ENCODE measurements around the gene MSH2. TPM values are rescaled to one million over a fixed set of nuclear protein-coding genes. Genes with fewer than 3 reads are reported as not detected.
"Not testable (repeated sequence)": the region's sequence is repeated elsewhere in the genome, so short reads cannot be mapped to it uniquely, and the experiment has no call there.

Gene MSH2
- total RNA-seq, 2 donors from 2014 or later: 126 to 135 TPM

DNA sequence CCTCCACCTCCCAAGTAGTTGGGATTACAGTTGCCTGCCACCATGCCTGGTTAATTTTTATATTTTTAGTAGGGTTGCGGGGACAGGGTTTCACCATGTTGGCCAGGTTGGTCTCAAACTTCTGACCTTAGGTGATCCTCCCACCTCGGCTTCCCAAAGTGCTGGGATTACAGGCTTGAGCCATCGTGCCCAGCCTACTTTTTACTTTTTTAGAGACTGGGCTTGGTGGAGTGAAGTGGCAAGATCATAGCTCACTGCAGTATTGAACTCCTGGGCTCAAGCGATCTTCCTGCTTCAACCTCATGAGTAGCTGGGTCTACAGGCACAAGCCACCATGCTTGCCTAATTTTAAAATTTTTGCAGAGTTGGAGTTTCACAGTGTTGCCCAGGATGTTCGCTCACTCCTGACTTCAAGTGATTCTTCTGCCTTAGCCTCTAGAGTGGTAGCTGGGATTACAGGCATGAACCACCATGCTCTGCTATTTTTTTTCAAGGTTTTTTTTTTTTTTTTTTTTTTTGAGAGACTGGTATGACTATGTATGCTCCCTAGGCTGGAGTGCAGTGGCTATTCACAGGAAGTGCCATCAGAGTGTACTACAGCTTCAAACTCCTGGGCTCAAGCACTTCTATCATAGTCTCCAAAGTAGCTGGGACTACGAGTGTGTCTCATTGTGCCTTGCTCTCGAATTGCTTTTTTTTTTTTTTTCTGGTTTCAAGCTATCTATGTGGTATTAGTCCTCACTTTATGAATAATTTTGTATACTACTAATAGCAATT lies 11.9 kb downstream of the MSH2 start:
- Histone ChIP-seq H3K9ac (ENCODE audit: extremely low read depth, low read length, poor library complexity, severe bottlenecking) (no peak overlapping the region), H3K4me3 (ENCODE audit: low read length) (no peak overlapping the region), H3K9me3 (ENCODE audit: control insufficient read depth, low read length) (no peaks in the 10 kb centered on the region), H3K4me1 (ENCODE audit: control insufficient read depth, insufficient read depth, low read length) (no peaks in the 10 kb centered on the region), H3K27me3 (ENCODE audit: control insufficient read depth, insufficient read depth, low read length, poor library complexity, severe bottlenecking) (no peaks in the 10 kb centered on the region), H3K27ac (ENCODE audit: low read depth, low read length) (no peak overlapping the region), H3K36me3 (ENCODE audit: control insufficient read depth, insufficient read depth, low read length) (peaks cover 97% of the 10 kb centered on the region)
- H3K27me3 Mint-ChIP-seq (ENCODE audit: insufficient read depth): no peaks in the 10 kb centered on the region
- TF ChIP-seq CTCF (conservative IDR thresholded peaks at IDR 0.05): no peak
- WGBS, 2 experiments (ENCODE audit: insufficient coverage in 1 of 2, insufficient read length in 1 of 2): 88 to 97% methylated on average over 5 to 7 of the region's 7 CpGs
- peak; percentile 41 for DNase-seq
- no peak overlapping the region for H3K27ac Mint-ChIP-seq
- peaks cover 81% of the 10 kb centered on the region for H3K36me3 Mint-ChIP-seq (ENCODE audit: low read depth)
- H3K9me3 Mint-ChIP-seq: no peaks in the 10 kb centered on the region
- H3K4me3 Mint-ChIP-seq: no peak overlapping the region
- H3K4me1 Mint-ChIP-seq: peaks cover 3% of the 10 kb centered on the region

- H3K9me3 Mint-ChIP-seq: no peaks in the 10 kb centered on the region
- Histone ChIP-seq H3K4me3 (ENCODE audit: low read length) (no peak overlapping the region), H3K9ac (ENCODE audit: extremely low read depth, low read length, poor library complexity, severe bottlenecking) (no peak overlapping the region), H3K4me1 (ENCODE audit: control insufficient read depth, insufficient read depth, low read length) (no peaks in the 10 kb centered on the region), H3K27ac (ENCODE audit: low read depth, low read length) (no peak overlapping the region), H3K9me3 (ENCODE audit: control insufficient read depth, low read length) (peaks cover 7% of the 10 kb centered on the region), H3K27me3 (ENCODE audit: control insufficient read depth, insufficient read depth, low read length, poor library complexity, severe bottlenecking) (no peaks in the 10 kb centered on the region), H3K36me3 (ENCODE audit: control insufficient read depth, insufficient read depth, low read length) (peaks cover 89% of the 10 kb centered on the region)
- no peak for DNase-seq
- peaks cover 3% of the 10 kb centered on the region for H3K4me1 Mint-ChIP-seq
- WGBS, 2 experiments (ENCODE audit: insufficient coverage in 1 of 2, insufficient read length in 1 of 2): 68% methylated on average over 2 of the region's 2 CpGs
- peaks cover 75% of the 10 kb centered on the region for H3K36me3 Mint-ChIP-seq (ENCODE audit: low read depth)
- H3K27me3 Mint-ChIP-seq (ENCODE audit: insufficient read depth): no peaks in the 10 kb centered on the region
- TF ChIP-seq CTCF (conservative IDR thresholded peaks at IDR 0.05): no peak
- H3K4me3 Mint-ChIP-seq: no peak overlapping the region
- H3K27ac Mint-ChIP-seq: no peak overlapping the region
Measured at GRCh38 chr2:47420214-47420613, 17.3 kb downstream of the MSH2 start.

DNA sequence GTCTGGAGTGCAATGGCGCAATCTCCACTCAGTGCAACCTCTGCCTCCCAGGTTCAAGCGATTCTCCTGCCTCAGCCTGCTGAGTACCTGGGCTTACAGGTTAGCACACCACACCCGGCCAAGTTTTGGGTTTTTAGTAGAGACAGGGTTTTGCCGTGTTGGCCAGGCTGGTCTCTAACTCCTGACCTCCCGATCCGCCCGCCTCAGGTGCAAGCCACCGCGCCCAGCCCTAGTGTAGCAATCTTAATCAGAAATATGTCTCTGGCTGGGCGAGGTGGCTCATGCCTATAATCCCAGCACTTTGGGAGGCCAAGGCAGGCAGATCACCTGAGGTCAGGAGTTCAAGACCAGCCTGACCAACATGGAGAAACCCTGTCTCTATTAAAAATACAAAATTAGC lies 17.7 kb downstream of the MSH2 start:
- 87 to 97% methylated on average over 6 to 10 of the region's 10 CpGs for WGBS, 2 experiments (ENCODE audit: insufficient coverage in 1 of 2, insufficient read length in 1 of 2)
- H3K36me3 Mint-ChIP-seq (ENCODE audit: low read depth): peaks cover 75% of the 10 kb centered on the region
- not testable (repeated sequence) for H3K9me3 Mint-ChIP-seq; H3K4me1 Mint-ChIP-seq; H3K9me3 ChIP-seq (ENCODE audit: control insufficient read depth, low read length); H3K27ac ChIP-seq (ENCODE audit: low read depth, low read length); H3K4me3 ChIP-seq (ENCODE audit: low read length); H3K4me1 ChIP-seq (ENCODE audit: control insufficient read depth, insufficient read depth, low read length); H3K4me3 Mint-ChIP-seq; H3K27me3 ChIP-seq (ENCODE audit: control insufficient read depth, insufficient read depth, low read length, poor library complexity, severe bottlenecking); H3K9ac ChIP-seq (ENCODE audit: extremely low read depth, low read length, poor library complexity, severe bottlenecking); H3K27ac Mint-ChIP-seq; H3K27me3 Mint-ChIP-seq (ENCODE audit: insufficient read depth)
- DNase-seq: peak; percentile 17
- H3K36me3 ChIP-seq (ENCODE audit: control insufficient read depth, insufficient read depth, low read length): peaks cover 89% of the 10 kb centered on the region
